Lower lobe of right lung (tissue), 2 donors: ENCODE results near the gene GOLGA8T. TPM values are rescaled to one million over a fixed set of nuclear protein-coding genes. Genes with fewer than 3 reads are reported as not detected.
"Not testable (repeated sequence)": the region's sequence is repeated elsewhere in the genome, so short reads cannot be mapped to it uniquely, and the experiment has no call there.

Experiments
- ATAC-seq, 2 donors: fragments of 200-7000 bp; cut with Tn5 transposase; one replicate each; pipeline ENCODE4 v1.9.1; 2020 to 2022; ENCODE audit warnings: mild to moderate bottlenecking in 2 of 2, moderate library complexity in 2 of 2
- DNase-seq: peaks from one replicate; pipeline ENCODE4 v3.0.0-alpha.2; 2020
- H3K27ac ChIP-seq: fragments of 200-600 bp; one replicate; pipeline ENCODE4 v1.8.0; 2022
- H3K27me3 ChIP-seq: fragments of 200-600 bp; one replicate; pipeline ENCODE4 v1.8.0; 2022; ENCODE audit warnings: low read depth
- H3K36me3 ChIP-seq: fragments of 200-600 bp; one replicate; pipeline ENCODE4 v1.8.0; 2022; ENCODE audit warnings: mild to moderate bottlenecking
- H3K4me1 ChIP-seq: fragments of 200-600 bp; one replicate; pipeline ENCODE4 v1.8.0; 2022
- H3K4me3 ChIP-seq: fragments of 200-600 bp; one replicate; pipeline ENCODE4 v1.8.0; 2022; ENCODE audit warnings: mild to moderate bottlenecking
- H3K9me3 ChIP-seq: fragments of 200-600 bp; one replicate; pipeline ENCODE4 v1.8.0; 2022
- intact Hi-C: fragments of 100-400 bp; cut with DNase I; formaldehyde crosslinking; loops from one replicate; pipeline ENCODE4 v1.11.0; 2022
- total RNA-seq: library from RNA; stranded (reverse); fragmentation: NEBNext Ultra II Directional; extraction: Animal tissue kit (Norgen Biotek cat#: 25700); gene quantifications from one replicate; pipeline ENCODE4 v1.2.1, GENCODE V29; 2021
- donor health status: DM: no; HTN: yes; CAD: no; lungs with severe emphysema.

GOLGA8T gene
- total RNA-seq, 1 donor from 2014 or later: not detected

GRCh38 chr15:30171452-30171851, 36.6 kb downstream of the GOLGA8T start:
- H3K27ac ChIP-seq, H3K4me1 ChIP-seq, H3K9me3 ChIP-seq, intact Hi-C loops, H3K36me3 ChIP-seq, DNase-seq, H3K27me3 ChIP-seq, H3K4me3 ChIP-seq, ATAC-seq: not testable (repeated sequence)

GRCh38 chr15:30173041-30173608, 38.3 kb downstream of the GOLGA8T start:
- DNase-seq (peak; percentile 56), ATAC-seq (peak; percentile 65 to 72)
- H3K27ac ChIP-seq, H3K36me3 ChIP-seq, H3K9me3 ChIP-seq, H3K4me1 ChIP-seq, H3K4me3 ChIP-seq, H3K27me3 ChIP-seq, intact Hi-C loops: not testable (repeated sequence)

GRCh38 chr15:30175291-30175690, 40.4 kb downstream of the GOLGA8T start:
- ATAC-seq, intact Hi-C loops: not testable (repeated sequence)
- DNase-seq: peak; percentile 27

DNA sequence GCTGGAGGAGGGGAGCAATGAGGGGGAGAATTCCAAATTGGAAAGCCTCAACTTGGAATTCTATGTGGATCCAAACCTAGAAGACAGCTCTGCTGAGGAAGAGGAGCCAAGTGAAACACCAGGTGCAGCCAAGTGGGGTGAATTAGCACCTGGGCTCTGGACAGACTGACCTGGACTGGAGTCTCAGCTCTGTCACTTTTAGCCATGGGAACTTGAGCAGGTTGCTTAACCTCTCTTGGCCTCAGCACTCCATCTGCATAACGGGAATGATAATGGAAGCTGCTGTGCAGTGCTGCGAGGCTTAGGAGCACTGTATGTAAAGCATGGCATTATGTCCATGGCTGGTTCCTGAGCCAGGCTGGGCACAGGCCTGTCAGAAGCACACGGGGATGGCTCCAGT, 41.8 kb downstream of the GOLGA8T start:
- intact Hi-C loops: not testable (repeated sequence)

More at GRCh38 chr15:30175291-30175690, 40.4 kb downstream of the GOLGA8T start:
- not testable (repeated sequence) for H3K9me3 ChIP-seq, H3K27me3 ChIP-seq, H3K4me3 ChIP-seq, H3K4me1 ChIP-seq, H3K36me3 ChIP-seq, H3K27ac ChIP-seq

GRCh38 chr15:30179814-30180213, 45.0 kb downstream of the GOLGA8T start:
- H3K4me3 ChIP-seq, intact Hi-C loops, H3K9me3 ChIP-seq, ATAC-seq, DNase-seq, H3K36me3 ChIP-seq, H3K27ac ChIP-seq, H3K4me1 ChIP-seq, H3K27me3 ChIP-seq: not testable (repeated sequence)

More for the DNA sequence above, 41.8 kb downstream of the GOLGA8T start:
- not testable (repeated sequence) for H3K36me3 ChIP-seq, H3K4me1 ChIP-seq, DNase-seq, ATAC-seq, H3K4me3 ChIP-seq, H3K9me3 ChIP-seq, H3K27me3 ChIP-seq, H3K27ac ChIP-seq

DNA sequence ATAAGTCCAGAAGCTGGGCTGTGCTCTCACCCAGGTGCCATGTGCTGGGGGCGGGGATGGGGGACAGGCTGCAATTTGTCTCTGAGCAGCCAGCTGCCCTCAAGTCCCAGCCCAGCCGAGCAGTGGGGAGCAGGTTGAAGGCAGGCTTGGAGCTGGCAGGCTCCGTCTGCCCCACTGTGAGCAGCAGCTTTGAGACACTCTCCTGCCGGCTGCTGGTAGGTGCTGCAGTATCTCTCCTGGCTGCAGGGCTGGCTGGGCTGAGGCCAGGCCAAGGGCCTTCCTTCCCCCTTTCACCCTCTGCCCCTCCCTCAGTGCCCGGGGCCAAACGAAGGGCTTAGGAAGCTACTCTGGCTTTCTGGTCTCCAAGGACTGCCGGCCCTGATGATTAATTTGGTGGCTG, 50.6 kb downstream of the GOLGA8T start:
- not testable (repeated sequence) for H3K36me3 ChIP-seq, H3K4me3 ChIP-seq

DNA sequence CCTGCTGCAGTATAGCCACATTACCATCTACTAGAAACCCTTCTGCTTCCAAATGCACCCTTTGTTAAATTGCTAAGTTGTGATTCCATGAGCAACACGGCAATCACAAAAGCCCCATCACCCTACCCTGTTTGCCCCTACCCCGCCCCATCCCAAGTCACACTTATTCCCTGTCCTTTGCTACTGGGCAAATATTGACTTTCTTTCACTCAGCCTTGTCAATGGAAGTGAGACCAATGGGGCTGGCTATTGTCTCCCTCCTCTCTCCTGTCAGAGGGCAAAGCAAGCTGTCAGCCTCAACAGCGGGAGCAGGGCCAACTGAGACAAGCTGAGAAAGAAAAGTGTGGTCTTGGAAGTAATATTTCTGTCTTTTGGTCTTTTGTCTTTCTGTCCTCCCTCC, 52.6 kb downstream of the GOLGA8T start:
- H3K4me1 ChIP-seq, H3K27me3 ChIP-seq, H3K9me3 ChIP-seq, H3K4me3 ChIP-seq, H3K36me3 ChIP-seq, DNase-seq, intact Hi-C loops, H3K27ac ChIP-seq, ATAC-seq: not testable (repeated sequence)

More for the DNA sequence above, 50.6 kb downstream of the GOLGA8T start:
- peak in 1 of 2 donors; percentile 13 for ATAC-seq
- H3K27me3 ChIP-seq, intact Hi-C loops, H3K4me1 ChIP-seq, DNase-seq, H3K9me3 ChIP-seq, H3K27ac ChIP-seq: not testable (repeated sequence)

GRCh38 chr15:30189754-30190153, 54.9 kb downstream of the GOLGA8T start:
- DNase-seq, H3K27me3 ChIP-seq, H3K4me3 ChIP-seq, H3K36me3 ChIP-seq, H3K4me1 ChIP-seq, H3K27ac ChIP-seq, ATAC-seq, H3K9me3 ChIP-seq, intact Hi-C loops: not testable (repeated sequence)

- H3K9me3 ChIP-seq, H3K27ac ChIP-seq, intact Hi-C loops, DNase-seq, ATAC-seq, H3K27me3 ChIP-seq, H3K36me3 ChIP-seq, H3K4me3 ChIP-seq, H3K4me1 ChIP-seq: not testable (repeated sequence)
Observed at GRCh38 chr15:30191143-30191542, 56.3 kb downstream of the GOLGA8T start.

- H3K4me1 ChIP-seq, DNase-seq, intact Hi-C loops, H3K27me3 ChIP-seq, H3K36me3 ChIP-seq, H3K4me3 ChIP-seq, H3K27ac ChIP-seq, H3K9me3 ChIP-seq: not testable (repeated sequence)
- ATAC-seq: peak in 1 of 2 donors; percentile 2
Observed at GRCh38 chr15:30191639-30192038, 56.8 kb downstream of the GOLGA8T start.

GRCh38 chr15:30192119-30192745, 57.4 kb downstream of the GOLGA8T start:
- H3K4me1 ChIP-seq, H3K4me3 ChIP-seq, H3K36me3 ChIP-seq, DNase-seq, intact Hi-C loops, H3K27me3 ChIP-seq, H3K9me3 ChIP-seq, H3K27ac ChIP-seq: not testable (repeated sequence)
- peak; percentile 14 to 33 for ATAC-seq

GRCh38 chr15:30192892-30193291, 58.0 kb downstream of the GOLGA8T start:
- H3K9me3 ChIP-seq, H3K36me3 ChIP-seq, H3K4me3 ChIP-seq, intact Hi-C loops, ATAC-seq, DNase-seq, H3K4me1 ChIP-seq, H3K27me3 ChIP-seq, H3K27ac ChIP-seq: not testable (repeated sequence)
